HepG2 (cell line): Measurements from ENCODE around the gene CBX2. TPM values are rescaled to one million over a fixed set of nuclear protein-coding genes. Genes with fewer than 3 reads are reported as not detected.

Experiments used
- BRCA1 ChIP-seq: sonication (generic); formaldehyde crosslinking; IDR thresholded peaks from 2 replicates; pipeline ENCODE4 v1.4.0; 2020; ENCODE audit warnings: missing genetic modification reagents
- GATAD2A ChIP-seq: IDR thresholded peaks from 2 replicates; pipeline ENCODE4 v1.6.1; 2016
- HNRNPLL ChIP-seq: fragments of 200-400 bp; formaldehyde crosslinking; IDR thresholded peaks from 2 replicates; pipeline ENCODE4 v1.6.1; 2017; ENCODE audit warnings: mild to moderate bottlenecking, low read depth, low read length; ENCODE audit not compliant: poor library complexity, severe bottlenecking
- KAT7 ChIP-seq: IDR thresholded peaks from 2 replicates; pipeline ENCODE4 v1.6.1; 2018; ENCODE audit warnings: borderline replicate concordance, missing compliant biosample characterization
- KLF12 ChIP-seq: sonication (generic); formaldehyde crosslinking; IDR thresholded peaks from 2 replicates; pipeline ENCODE4 v1.4.0; 2020; ENCODE audit warnings: missing genetic modification reagents, borderline replicate concordance
- KLF9 ChIP-seq: IDR thresholded peaks from 2 replicates; pipeline ENCODE4 v1.6.1; 2016; ENCODE audit warnings: low read depth
- MEF2D ChIP-seq: sonication (generic); formaldehyde crosslinking; IDR thresholded peaks from 2 replicates; pipeline ENCODE4 v1.5.1; 2020; ENCODE audit warnings: mild to moderate bottlenecking, missing genetic modification reagents
- MEIS1 ChIP-seq: sonication (generic); formaldehyde crosslinking; IDR thresholded peaks from 2 replicates; pipeline ENCODE4 v1.9.0; 2021; ENCODE audit warnings: mild to moderate bottlenecking, missing genetic modification reagents, moderate library complexity, borderline replicate concordance
- RAD21 ChIP-seq: fragments of 450-650 bp; formaldehyde crosslinking; IDR thresholded peaks from 2 replicates; pipeline ENCODE4 v1.5.0; 2020; ENCODE audit warnings: mild to moderate bottlenecking
- ZKSCAN8 ChIP-seq: IDR thresholded peaks from 2 replicates; pipeline ENCODE4 v1.6.1; 2016; ENCODE audit warnings: borderline replicate concordance, missing genetic modification reagents, missing compliant biosample characterization
- ZNF10 ChIP-seq: sonication (generic); formaldehyde crosslinking; IDR thresholded peaks from 2 replicates; pipeline ENCODE4 v1.4.0; 2020; ENCODE audit warnings: mild to moderate bottlenecking, low read depth, missing genetic modification reagents, borderline replicate concordance
- ZNF557 ChIP-seq: sonication (generic); formaldehyde crosslinking; IDR thresholded peaks from 2 replicates; pipeline ENCODE4 v1.4.0; 2020; ENCODE audit warnings: missing genetic modification reagents
- ZNF577 ChIP-seq: sonication (generic); formaldehyde crosslinking; IDR thresholded peaks from 2 replicates; pipeline ENCODE4 v1.4.0; 2020; ENCODE audit warnings: mild to moderate bottlenecking, low read depth, missing genetic modification reagents, borderline replicate concordance
- ZNF768 ChIP-seq: sonication (generic); formaldehyde crosslinking; IDR thresholded peaks from 2 replicates; pipeline ENCODE4 v1.4.0; 2020; ENCODE audit warnings: missing genetic modification reagents
- ZNF781 ChIP-seq: sonication (generic); formaldehyde crosslinking; IDR thresholded peaks from 2 replicates; pipeline ENCODE4 v1.5.1; 2020; ENCODE audit warnings: borderline replicate concordance, mild to moderate bottlenecking, missing genetic modification reagents; ENCODE audit errors: not compliant biosample characterization
- polyA plus RNA-seq, 8 experiments: library from polyadenylated mRNA; depleted of rRNA in 3 of 8; stranded (reverse) in 7 of 8; unstranded in 1 of 8; fragments of >200 nt; fragmentation: Illumina TruSeq in 4 of 8; extraction: Trizol in 4 of 8; gene quantifications; 2 replicates each; pipeline versions ENCODE4 v1.2.1 to v1.2.3, GENCODE V29; 2011 to 2016; ENCODE audit warnings: low read depth in 4 of 8, missing spikeins in 1 of 8, mixed read lengths in 1 of 8; ENCODE audit not compliant: insufficient read depth in 1 of 8
- total RNA-seq, 5 experiments: library from RNA; depleted of rRNA; stranded (reverse); fragments of >200 nt; fragmentation: Illumina TruSeq; extraction: Trizol; gene quantifications; 2 replicates each; pipeline ENCODE4 v1.2.3, GENCODE V29; 2016; ENCODE audit warnings: low read depth in 1 of 5
- TF ChIP-seq, protein P1 (sequence below): sonication (generic); formaldehyde crosslinking; IDR thresholded peaks from 2 replicates; pipeline ENCODE4 v1.5.1; 2020; ENCODE audit warnings: missing genetic modification reagents, mild to moderate bottlenecking, borderline replicate concordance
- TF ChIP-seq, protein P2 (sequence below): sonication (generic); formaldehyde crosslinking; IDR thresholded peaks from 2 replicates; pipeline ENCODE4 v1.9.0; 2021; ENCODE audit warnings: missing genetic modification reagents, borderline replicate concordance
- TF ChIP-seq, protein P3 (sequence below): sonication (generic); formaldehyde crosslinking; IDR thresholded peaks from 2 replicates; pipeline ENCODE4 v1.4.0; 2020; ENCODE audit warnings: missing genetic modification reagents, mild to moderate bottlenecking, borderline replicate concordance
- TF ChIP-seq, protein P4 (sequence below), 2 experiments: fragments of 450-650 bp in 1 of 2; sonication (generic) in 1 of 2; formaldehyde crosslinking; IDR thresholded peaks; 2 replicates each; pipeline versions ENCODE4 v1.5.0 to v1.8.0; 2020 to 2022; ENCODE audit warnings: mild to moderate bottlenecking in 1 of 2, missing genetic modification reagents in 1 of 2
- TF ChIP-seq, protein P5 (sequence below): sonication (generic); formaldehyde crosslinking; IDR thresholded peaks from 2 replicates; pipeline ENCODE4 v1.8.0; 2022; ENCODE audit warnings: mild to moderate bottlenecking, missing genetic modification reagents, moderate library complexity

The CBX2 gene
- total and polyA plus RNA-seq, 2 of the 13 experiments (the other 11 are each of a cell fraction or from before 2014, with no cell fraction given), result 14.5 to 31.1 TPM

DNA sequence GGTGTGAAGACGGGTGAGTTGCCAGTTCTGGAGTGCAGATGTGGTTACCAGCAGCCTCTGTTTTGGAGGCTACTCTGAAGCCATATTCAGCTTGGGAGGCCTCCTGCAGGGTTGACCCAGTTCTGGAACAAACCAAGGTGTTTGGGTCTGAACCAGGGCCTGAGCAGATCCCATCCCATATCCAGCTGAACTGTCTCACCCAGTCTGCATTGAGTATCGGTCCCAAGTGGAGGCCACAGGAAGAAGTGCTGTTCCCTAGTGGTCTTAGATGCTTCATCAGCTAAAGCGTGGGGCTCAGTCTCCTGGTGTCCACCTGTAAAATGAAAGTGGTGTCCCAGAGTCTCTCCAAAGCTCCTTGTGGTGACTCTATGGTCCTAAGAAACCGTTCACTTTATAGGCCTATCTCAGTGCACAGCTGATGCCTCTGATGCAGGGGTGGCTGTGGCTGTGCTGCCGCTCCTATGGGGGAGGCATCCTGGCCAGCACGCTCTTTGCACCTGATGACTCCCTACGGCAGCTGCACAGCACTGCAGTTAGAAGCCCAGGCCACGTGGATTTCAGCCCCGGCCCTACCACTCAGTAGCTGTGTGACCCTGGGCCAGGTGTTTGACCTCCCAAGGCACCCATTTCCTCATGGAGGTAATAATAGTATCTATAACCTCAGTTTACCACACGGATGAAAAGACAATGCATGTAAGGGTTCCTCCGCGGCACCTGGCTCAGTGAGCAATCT, 40.2 kb downstream of the CBX2 start (continued):
- TF ChIP-seq ZNF781 (CRISPR knock-in tag), result peak; percentile 64
- TF ChIP-seq MEF2D (CRISPR knock-in tag), result peak; percentile 62; the same call in 1 of the 2 replicates
- TF ChIP-seq KAT7 (CRISPR knock-in tag), result no peak
- 0 out of 2 replicates have a peak, but pooled peaks have one; percentile 44 for TF ChIP-seq MEIS1
- no peak for TF ChIP-seq KLF9 (CRISPR knock-in tag)
- no peak for TF ChIP-seq ZNF10 (CRISPR knock-in tag)
- TF ChIP-seq ZKSCAN8 (CRISPR knock-in tag), result no peak
- no peak for TF ChIP-seq BRCA1 (CRISPR knock-in tag)
- TF ChIP-seq, protein P1, sequence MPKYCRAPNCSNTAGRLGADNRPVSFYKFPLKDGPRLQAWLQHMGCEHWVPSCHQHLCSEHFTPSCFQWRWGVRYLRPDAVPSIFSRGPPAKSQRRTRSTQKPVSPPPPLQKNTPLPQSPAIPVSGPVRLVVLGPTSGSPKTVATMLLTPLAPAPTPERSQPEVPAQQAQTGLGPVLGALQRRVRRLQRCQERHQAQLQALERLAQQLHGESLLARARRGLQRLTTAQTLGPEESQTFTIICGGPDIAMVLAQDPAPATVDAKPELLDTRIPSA (CRISPR knock-in tag), result no peak
- TF ChIP-seq, protein P2, sequence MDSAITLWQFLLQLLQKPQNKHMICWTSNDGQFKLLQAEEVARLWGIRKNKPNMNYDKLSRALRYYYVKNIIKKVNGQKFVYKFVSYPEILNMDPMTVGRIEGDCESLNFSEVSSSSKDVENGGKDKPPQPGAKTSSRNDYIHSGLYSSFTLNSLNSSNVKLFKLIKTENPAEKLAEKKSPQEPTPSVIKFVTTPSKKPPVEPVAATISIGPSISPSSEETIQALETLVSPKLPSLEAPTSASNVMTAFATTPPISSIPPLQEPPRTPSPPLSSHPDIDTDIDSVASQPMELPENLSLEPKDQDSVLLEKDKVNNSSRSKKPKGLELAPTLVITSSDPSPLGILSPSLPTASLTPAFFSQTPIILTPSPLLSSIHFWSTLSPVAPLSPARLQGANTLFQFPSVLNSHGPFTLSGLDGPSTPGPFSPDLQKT (CRISPR knock-in tag), result no peak
- peak; percentile 44; the same call in 1 of the 2 replicates for TF ChIP-seq RAD21
- no peak for TF ChIP-seq HNRNPLL
- peak; percentile 88 for TF ChIP-seq ZNF768 (CRISPR knock-in tag)
- no peak for TF ChIP-seq KLF12 (CRISPR knock-in tag)
- TF ChIP-seq ZNF557 (CRISPR knock-in tag), result no peak
- TF ChIP-seq, protein P3, sequence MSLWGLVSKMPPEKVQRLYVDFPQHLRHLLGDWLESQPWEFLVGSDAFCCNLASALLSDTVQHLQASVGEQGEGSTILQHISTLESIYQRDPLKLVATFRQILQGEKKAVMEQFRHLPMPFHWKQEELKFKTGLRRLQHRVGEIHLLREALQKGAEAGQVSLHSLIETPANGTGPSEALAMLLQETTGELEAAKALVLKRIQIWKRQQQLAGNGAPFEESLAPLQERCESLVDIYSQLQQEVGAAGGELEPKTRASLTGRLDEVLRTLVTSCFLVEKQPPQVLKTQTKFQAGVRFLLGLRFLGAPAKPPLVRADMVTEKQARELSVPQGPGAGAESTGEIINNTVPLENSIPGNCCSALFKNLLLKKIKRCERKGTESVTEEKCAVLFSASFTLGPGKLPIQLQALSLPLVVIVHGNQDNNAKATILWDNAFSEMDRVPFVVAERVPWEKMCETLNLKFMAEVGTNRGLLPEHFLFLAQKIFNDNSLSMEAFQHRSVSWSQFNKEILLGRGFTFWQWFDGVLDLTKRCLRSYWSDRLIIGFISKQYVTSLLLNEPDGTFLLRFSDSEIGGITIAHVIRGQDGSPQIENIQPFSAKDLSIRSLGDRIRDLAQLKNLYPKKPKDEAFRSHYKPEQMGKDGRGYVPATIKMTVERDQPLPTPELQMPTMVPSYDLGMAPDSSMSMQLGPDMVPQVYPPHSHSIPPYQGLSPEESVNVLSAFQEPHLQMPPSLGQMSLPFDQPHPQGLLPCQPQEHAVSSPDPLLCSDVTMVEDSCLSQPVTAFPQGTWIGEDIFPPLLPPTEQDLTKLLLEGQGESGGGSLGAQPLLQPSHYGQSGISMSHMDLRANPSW (CRISPR knock-in tag), result no peak
- 0 out of 2 replicates have a peak, but pooled peaks have one; percentile 29 for TF ChIP-seq GATAD2A (CRISPR knock-in tag)
- TF ChIP-seq, protein P4, sequence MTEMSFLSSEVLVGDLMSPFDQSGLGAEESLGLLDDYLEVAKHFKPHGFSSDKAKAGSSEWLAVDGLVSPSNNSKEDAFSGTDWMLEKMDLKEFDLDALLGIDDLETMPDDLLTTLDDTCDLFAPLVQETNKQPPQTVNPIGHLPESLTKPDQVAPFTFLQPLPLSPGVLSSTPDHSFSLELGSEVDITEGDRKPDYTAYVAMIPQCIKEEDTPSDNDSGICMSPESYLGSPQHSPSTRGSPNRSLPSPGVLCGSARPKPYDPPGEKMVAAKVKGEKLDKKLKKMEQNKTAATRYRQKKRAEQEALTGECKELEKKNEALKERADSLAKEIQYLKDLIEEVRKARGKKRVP (CRISPR knock-in tag; IDR thresholded peaks at IDR 0.05), result no peak
- TF ChIP-seq ZNF577 (CRISPR knock-in tag), result no peak
- TF ChIP-seq, protein P5, sequence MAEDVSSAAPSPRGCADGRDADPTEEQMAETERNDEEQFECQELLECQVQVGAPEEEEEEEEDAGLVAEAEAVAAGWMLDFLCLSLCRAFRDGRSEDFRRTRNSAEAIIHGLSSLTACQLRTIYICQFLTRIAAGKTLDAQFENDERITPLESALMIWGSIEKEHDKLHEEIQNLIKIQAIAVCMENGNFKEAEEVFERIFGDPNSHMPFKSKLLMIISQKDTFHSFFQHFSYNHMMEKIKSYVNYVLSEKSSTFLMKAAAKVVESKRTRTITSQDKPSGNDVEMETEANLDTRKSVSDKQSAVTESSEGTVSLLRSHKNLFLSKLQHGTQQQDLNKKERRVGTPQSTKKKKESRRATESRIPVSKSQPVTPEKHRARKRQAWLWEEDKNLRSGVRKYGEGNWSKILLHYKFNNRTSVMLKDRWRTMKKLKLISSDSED (CRISPR knock-in tag), result no peak
